Left lung (tissue), 14 donors: ENCODE data around the gene GAREM1. TPM values are rescaled to one million over a fixed set of nuclear protein-coding genes. Genes with fewer than 3 reads are reported as not detected.

ENCODE experiments used
- ATAC-seq: fragments of 200-7000 bp; cut with Tn5 transposase; one replicate; pipeline ENCODE4 v1.9.1; 2020; ENCODE audit warnings: moderate library complexity
- DNase-seq, 4 donors: peaks; one replicate each; pipeline ENCODE4 v3.0.0-alpha.2; 2013 to 2020
- H3K27ac ChIP-seq, 2 donors: fragments of 200-600 bp; sonication (generic) in 1 of 2; one replicate each; pipeline versions ENCODE4 v1.5.0 to v1.8.0; 2020 to 2021
- H3K27me3 ChIP-seq, 2 donors: fragments of 200-600 bp; sonication (generic) in 1 of 2; one replicate each; pipeline versions ENCODE4 v1.5.0 to v1.8.0; 2020 to 2021
- H3K36me3 ChIP-seq, 2 donors: fragments of 200-600 bp; sonication (generic) in 1 of 2; one replicate each; pipeline versions ENCODE4 v1.5.0 to v1.8.0; 2020 to 2021
- H3K4me1 ChIP-seq, 2 donors: fragments of 200-600 bp; one replicate each; pipeline ENCODE4 v1.8.0; 2021
- H3K4me3 ChIP-seq, 2 donors: fragments of 200-600 bp; sonication (generic) in 1 of 2; one replicate each; pipeline versions ENCODE4 v1.5.0 to v1.8.0; 2020 to 2021; ENCODE audit warnings: mild to moderate bottlenecking in 1 of 2
- H3K9me3 ChIP-seq, 2 donors: fragments of 200-600 bp; sonication (generic) in 1 of 2; one replicate each; pipeline versions ENCODE4 v1.5.0 to v1.8.0; 2020 to 2021
- CTCF ChIP-seq, 2 donors: fragments of 200-600 bp; sonication (generic) in 1 of 2; IDR thresholded peaks; one replicate each; pipeline versions ENCODE4 v1.5.0 to v1.8.0; 2021; ENCODE audit warnings: antibody characterized with exemption in 2 of 2
- intact Hi-C, 2 donors: fragments of 100-400 bp; cut with DNase I; formaldehyde crosslinking; loops; one replicate each; pipeline versions ENCODE4 v1.11.2 to v1.14.2; 2022
- long read RNA-seq, 12 donors: library from polyadenylated mRNA in 2 of 12; unstranded in 2 of 12; transcript quantifications; one replicate each; pipeline ENCODE4 v2.0.0 and lab custom pipeline, GENCODE V29; 2019 to 2026
- polyA plus RNA-seq, 6 donors: library from polyadenylated mRNA; unstranded; fragments of 120-200 nt; gene quantifications; one replicate each; pipeline ENCODE4 v1.2.1, GENCODE V29; 2013; ENCODE audit not compliant: insufficient read length in 6 of 6
- total RNA-seq, 2 donors: library from RNA; stranded (reverse); fragmentation: NEBNext Ultra II Directional; extraction: Animal tissue kit (Norgen Biotek cat#: 25700); gene quantifications; one replicate each; pipeline ENCODE4 v1.2.1, GENCODE V29; 2021
- donor health status: DM: no; HTN: yes; CAD: no.
- donor health status: DM: no; HTN: no; CAD: no.

The GAREM1 gene
- total RNA-seq, result 10 to 100 TPM; 10.3 to 10.9 TPM
- polyA plus RNA-seq, result 10 to 100 TPM; 11.6 to 20.2 (median 13.6) TPM
- long read RNA-seq, donor 1, full-length matches to known transcripts, result 1 of 96 reads
- long read RNA-seq, donor 1, partial matches to known transcripts, result 95 of 96 reads
- long read RNA-seq, donor 1, other reads (novel, unspliced or antisense), result 0 of 96 reads
- long read RNA-seq, donor 2, partial matches to known transcripts, result 30 of 30 reads
- long read RNA-seq, donor 2, other reads (novel, unspliced or antisense), result 0 of 30 reads
- long read RNA-seq, donor 3, full-length matches to known transcripts, result 2 of 15 reads
- long read RNA-seq, donor 3, partial matches to known transcripts, result 13 of 15 reads
- long read RNA-seq, donor 3, other reads (novel, unspliced or antisense), result 0 of 15 reads
- long read RNA-seq, donor 4, partial matches to known transcripts, result 0 of 1 reads
- long read RNA-seq, donor 4, other reads (novel, unspliced or antisense), result 1 of 1 reads
- long read RNA-seq, donor 5, full-length matches to known transcripts, result 2 of 18 reads
- long read RNA-seq, donor 5, partial matches to known transcripts, result 9 of 18 reads
- long read RNA-seq, donor 5, other reads (novel, unspliced or antisense), result 7 of 18 reads
- long read RNA-seq, donor 6, full-length matches to known transcripts, result 2 of 79 reads
- long read RNA-seq, donor 6, partial matches to known transcripts, result 77 of 79 reads
- long read RNA-seq, donor 6, other reads (novel, unspliced or antisense), result 0 of 79 reads
- long read RNA-seq, donor 7, full-length matches to known transcripts, result 1 of 8 reads
- long read RNA-seq, donor 7, partial matches to known transcripts, result 7 of 8 reads
- long read RNA-seq, donor 7, other reads (novel, unspliced or antisense), result 0 of 8 reads
- long read RNA-seq, donor 8, full-length matches to known transcripts, result 2 of 70 reads
- long read RNA-seq, donor 8, partial matches to known transcripts, result 68 of 70 reads
- long read RNA-seq, donor 8, other reads (novel, unspliced or antisense), result 0 of 70 reads
- long read RNA-seq, donor 9, result 0 reads
- long read RNA-seq, donor 10, result 0 reads
- long read RNA-seq, donor 11, result 0 reads
- long read RNA-seq, donor 12, result 0 reads

DNA sequence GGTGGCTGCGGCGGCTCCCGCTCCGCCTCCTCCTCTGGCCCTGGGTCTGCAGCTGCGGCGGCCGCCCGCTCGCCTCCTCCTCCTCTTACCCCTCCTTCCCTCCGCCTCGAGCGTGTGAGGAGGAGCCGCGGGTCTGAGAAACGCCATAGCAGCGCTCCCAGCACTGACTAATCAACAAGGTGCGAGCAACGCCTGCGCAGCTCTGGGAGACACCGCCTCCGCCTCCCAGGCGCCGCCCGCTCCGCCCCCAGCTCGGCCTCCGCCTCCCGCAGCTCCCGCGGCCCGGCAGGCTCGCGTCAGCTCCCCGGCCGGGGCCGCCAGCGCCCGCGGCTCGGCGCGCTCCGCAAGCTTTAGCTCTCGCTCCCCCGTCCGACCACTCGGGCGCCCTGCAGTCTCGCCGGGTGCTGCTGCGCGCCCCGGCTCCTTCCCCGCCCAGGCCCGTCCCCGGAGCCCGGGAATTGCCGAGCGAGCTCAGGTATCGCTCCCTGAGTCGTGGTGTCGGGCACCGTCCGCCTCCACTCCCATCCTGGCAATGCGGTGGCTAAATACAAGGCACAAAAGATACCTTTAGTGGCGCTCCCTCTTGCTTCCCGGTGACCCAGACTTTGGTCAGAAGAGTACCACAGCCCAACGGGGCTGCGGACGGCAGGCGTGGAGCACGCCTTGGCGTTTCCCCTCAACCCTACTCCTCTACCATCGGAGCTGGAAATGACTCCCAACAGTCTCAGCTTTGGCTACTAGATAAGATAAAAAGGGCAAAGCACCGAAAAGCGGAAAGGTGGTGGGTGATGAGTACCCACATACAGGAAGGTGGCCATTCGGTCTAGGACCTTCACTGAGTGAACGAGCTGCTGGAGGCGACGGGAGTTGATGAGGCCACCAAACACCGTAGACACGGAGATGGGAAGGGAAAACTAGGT lies at the start of gene GAREM1:
GAREM1 (minus strand) TSS at position 169 of the 920 bp plus-strand sequence. CDS start 454 bp downstream, outside the sequence.
- Histone ChIP-seq H3K27ac (peak within 1 kb of the TSS; percentile 55 to 67), H3K9me3 (no peaks in the 10 kb centered on the region), H3K4me1 (peaks cover 0 to 22% of the 10 kb centered on the region in 2 donors), H3K4me3 (peak within 1 kb of the TSS; percentile 54 to 62), H3K36me3 (no peaks in the 10 kb centered on the region), H3K27me3 (peaks cover 0 to 67% of the 10 kb centered on the region in 2 donors)
- TF ChIP-seq CTCF (IDR thresholded peaks at IDR 0.05), result peak; percentile 52 to 60
- intact Hi-C loops, result loop anchor here in 1 of 2 donors (10.0 kb wide), 1 partner anchor 196 kb away; no protein-coding TSS in a partner anchor
- peak; percentile 93 for ATAC-seq
- DNase-seq, result peak; percentile 95 to 98 (median 95)

- ATAC-seq, result no peak
- Histone ChIP-seq H3K36me3 (no peaks in the 10 kb centered on the region), H3K4me3 (no peak overlapping the region), H3K4me1 (no peaks in the 10 kb centered on the region), H3K27me3 (no peaks in the 10 kb centered on the region), H3K9me3 (no peaks in the 10 kb centered on the region), H3K27ac (no peak overlapping the region)
- intact Hi-C loops, result no loop called here
- no peak for DNase-seq
- TF ChIP-seq CTCF (IDR thresholded peaks at IDR 0.05), result no peak
Measured at GRCh38 chr18:32511147-32511546, 40.5 kb upstream of the GAREM1 start.

DNA sequence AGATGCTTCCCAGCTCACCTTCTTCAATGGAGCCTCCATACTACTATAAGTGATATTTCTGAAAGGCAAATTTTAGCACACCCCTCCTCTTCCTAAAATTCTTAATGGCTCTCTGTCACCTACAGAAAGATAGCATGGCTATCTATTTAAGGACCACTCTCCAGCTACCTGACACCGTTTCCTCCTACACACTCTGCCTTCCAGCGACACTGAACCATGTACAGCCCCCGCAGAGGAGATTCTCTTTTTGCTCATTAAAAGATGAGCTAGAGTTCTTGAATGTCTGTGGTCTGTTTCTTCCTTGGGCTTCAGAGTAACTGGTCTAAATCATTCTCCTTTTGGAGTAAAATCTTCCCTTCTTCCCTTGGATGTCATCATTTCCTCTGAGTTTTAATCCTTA lies 38.4 kb upstream of the GAREM1 start:
- TF ChIP-seq CTCF (IDR thresholded peaks at IDR 0.05), result no peak
- intact Hi-C loops, result no loop called here
- no peaks in the 10 kb centered on the region for H3K27me3 ChIP-seq
- no peaks in the 10 kb centered on the region for H3K36me3 ChIP-seq
- H3K4me1 ChIP-seq, result no peaks in the 10 kb centered on the region
- H3K4me3 ChIP-seq, result no peak overlapping the region
- no peak for DNase-seq
- no peaks in the 10 kb centered on the region for H3K9me3 ChIP-seq
- no peak overlapping the region for H3K27ac ChIP-seq
- ATAC-seq, result no peak

DNA sequence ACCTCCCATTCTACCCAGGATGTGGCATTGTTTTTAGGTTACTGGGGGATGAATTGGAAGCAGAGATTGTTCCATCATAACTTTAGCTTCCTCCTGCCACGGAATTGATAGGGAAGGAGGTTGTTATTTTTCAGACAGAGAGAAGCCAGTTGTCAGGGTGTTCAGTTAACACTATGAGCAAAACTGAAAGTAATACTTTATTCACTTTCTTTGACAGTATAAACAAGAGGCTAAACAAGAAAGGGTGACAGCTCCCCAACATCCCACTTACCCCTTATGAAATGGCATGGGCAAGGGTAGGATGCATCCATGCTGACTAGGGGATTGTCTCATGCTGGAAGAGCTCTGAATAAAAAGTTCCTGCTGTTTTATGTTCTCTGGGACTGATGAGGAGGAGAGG lies 36.4 kb upstream of the GAREM1 start:
- intact Hi-C loops, result no loop called here
- H3K27me3 ChIP-seq, result no peaks in the 10 kb centered on the region
- ATAC-seq, result no peak
- no peaks in the 10 kb centered on the region for H3K9me3 ChIP-seq
- no peaks in the 10 kb centered on the region for H3K4me1 ChIP-seq
- H3K27ac ChIP-seq, result no peak overlapping the region
- no peaks in the 10 kb centered on the region for H3K36me3 ChIP-seq
- TF ChIP-seq CTCF (IDR thresholded peaks at IDR 0.05), result no peak
- H3K4me3 ChIP-seq, result no peak overlapping the region
- no peak for DNase-seq
